GM18505 (cell line): ENCODE data around the gene ABLIM1.

Experiments used
- ATAC-seq: cut with Tn5 transposase; IDR thresholded peaks from one replicate; pipeline ENCODE4 v1.9.1; 2021; ENCODE audit not compliant: unreplicated experiment
- POLR2A ChIP-seq: IDR thresholded peaks from 4 replicates; pipeline ENCODE4 v1.6.1; 2011; ENCODE audit warnings: borderline replicate concordance; ENCODE audit not compliant: insufficient read depth, insufficient read length; ENCODE audit errors: extremely low read depth

Gene ABLIM1

DNA sequence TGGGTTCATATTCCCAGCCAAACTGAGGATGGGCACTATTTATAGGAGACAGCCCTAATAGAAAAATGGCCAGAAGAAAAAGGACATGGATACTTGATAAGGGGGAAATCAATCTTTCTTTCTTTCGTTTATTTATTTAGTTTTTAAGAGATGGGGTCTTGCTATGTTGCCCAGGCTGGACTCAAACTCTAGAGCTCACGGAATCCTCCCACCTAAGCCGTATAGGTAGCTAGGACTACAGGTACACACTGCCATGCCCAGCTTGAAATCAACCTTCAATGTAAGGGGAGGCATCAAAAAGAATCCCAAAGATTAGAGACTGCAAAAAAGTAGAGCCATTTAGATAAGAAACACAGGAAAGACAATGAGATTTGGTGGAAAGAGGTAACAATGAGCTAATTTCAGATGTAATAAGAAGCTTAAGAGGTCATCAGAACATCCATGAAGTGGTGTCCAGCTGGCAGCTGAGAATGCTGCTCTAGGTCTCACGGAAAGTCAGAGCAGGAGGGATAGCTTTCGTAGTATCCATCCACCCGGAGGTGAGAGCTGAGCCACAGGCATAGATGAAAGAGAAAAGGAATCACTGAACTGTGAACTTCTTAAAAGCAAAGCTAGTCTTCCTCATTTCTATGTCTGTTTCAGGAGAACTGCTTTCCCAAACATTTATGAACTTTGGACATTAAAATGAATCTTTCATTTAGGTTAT, 10.5 kb upstream of the ABLIM1 start:
- no peak for ATAC-seq
- no peak for TF ChIP-seq POLR2A

DNA sequence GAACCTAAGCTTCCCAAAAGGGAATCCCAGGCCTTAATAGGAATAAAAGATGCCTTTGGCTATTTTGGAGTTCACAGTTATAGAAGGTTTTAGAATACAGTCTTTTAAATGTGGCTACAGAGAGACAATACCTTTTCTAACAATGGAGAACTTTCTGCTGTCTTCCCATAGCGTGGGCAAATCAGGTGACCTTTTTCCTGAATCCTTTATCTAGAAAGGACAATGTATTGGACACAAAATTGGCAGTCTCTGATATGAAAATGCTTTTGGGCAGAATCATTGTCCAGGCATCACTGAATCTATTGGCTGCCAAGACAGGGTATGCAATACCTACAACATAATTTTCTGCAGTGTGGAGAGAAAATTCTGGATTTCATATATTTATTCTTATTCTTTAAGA, 7.8 kb upstream of the ABLIM1 start:
- TF ChIP-seq POLR2A: no peak
- no peak for ATAC-seq

DNA sequence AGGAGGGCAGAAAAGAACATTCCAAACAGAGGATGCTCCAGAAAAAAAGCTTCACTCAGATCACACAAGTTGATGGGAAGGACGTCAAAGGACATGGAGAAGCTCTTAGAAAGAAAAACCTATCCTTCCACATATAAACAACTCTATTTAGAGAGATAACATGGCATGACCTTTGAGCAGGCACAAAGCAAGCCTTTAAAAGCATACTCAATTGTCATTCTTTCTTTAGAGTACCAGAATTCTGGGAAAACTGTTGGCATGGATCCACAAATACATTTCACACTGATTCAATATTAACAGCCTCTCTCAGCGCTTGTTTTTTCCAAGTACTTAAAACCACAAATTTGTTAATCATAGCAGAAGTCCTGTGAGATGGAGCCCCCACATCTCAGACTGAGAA, 7.3 kb upstream of the ABLIM1 start:
- no peak for ATAC-seq
- TF ChIP-seq POLR2A: no peak

GRCh38 chr10:114664127-114664526, 6.1 kb upstream of the ABLIM1 start:
- no peak for ATAC-seq
- no peak for TF ChIP-seq POLR2A

- no peak for ATAC-seq
- no peak for TF ChIP-seq POLR2A
Measured at GRCh38 chr10:114663626-114664025, 5.6 kb upstream of the ABLIM1 start.

GRCh38 chr10:114662646-114663217, 4.7 kb upstream of the ABLIM1 start:
- TF ChIP-seq POLR2A: no peak
- ATAC-seq: no peak

DNA sequence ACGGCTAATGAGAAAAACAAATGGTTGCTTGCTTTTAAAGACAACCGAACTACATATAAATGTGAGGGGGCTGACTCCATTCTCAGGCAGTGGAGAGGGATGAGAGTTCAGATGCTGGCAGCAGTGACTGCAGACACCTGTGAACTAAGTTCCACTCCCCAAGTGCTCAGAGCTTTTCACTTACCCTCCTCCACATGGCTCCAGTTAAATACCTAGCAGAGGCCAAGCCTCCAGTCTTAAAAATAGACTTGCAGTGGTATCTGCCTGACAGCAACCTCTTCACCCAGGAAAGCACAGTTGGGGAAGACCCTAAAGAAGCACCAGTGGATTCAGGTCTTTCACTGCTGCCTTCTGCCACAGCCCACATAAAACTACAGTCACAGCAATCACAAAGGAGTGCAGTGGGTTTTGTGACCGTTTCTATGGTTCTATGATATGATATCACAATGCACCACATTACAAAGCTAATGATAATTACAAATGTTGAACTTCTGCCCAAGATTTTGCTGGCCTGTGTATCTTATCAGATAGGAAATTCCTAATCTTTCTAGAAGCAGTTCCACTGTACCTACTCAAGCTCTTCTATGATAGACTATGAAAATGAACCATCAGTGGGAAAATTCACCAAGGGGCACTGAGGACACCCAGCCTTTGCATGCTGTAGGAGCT, 3.3 kb upstream of the ABLIM1 start:
- no peak for ATAC-seq
- TF ChIP-seq POLR2A: no peak

GRCh38 chr10:114655671-114656070, 2.4 kb downstream of the ABLIM1 start:
- ATAC-seq: no peak
- no peak for TF ChIP-seq POLR2A

- TF ChIP-seq POLR2A: no peak
- no peak for ATAC-seq
Measured at GRCh38 chr10:114654822-114655575, 3.1 kb downstream of the ABLIM1 start.

DNA sequence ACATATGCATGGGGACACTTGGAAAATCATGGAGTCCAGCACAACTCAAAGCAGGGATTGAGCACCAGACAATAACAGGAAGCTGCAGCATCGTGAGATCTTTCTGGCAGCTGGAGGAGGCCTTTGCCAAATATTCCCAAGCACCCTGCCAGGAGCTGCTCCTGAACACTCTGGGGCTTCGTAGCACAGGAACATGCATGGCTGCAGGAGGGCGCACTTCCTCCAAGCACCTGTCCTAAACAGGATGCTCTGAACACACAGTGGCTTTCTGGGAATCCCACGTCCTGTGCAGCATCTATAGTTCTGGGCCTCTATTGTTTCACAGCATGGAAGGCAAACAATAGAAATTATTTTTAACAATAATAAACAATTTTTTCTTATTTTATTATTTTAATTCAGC, 4.1 kb downstream of the ABLIM1 start:
- no peak for TF ChIP-seq POLR2A
- no peak for ATAC-seq

GRCh38 chr10:114652402-114653368, 5.4 kb downstream of the ABLIM1 start:
- ATAC-seq: no peak
- no peak for TF ChIP-seq POLR2A

DNA sequence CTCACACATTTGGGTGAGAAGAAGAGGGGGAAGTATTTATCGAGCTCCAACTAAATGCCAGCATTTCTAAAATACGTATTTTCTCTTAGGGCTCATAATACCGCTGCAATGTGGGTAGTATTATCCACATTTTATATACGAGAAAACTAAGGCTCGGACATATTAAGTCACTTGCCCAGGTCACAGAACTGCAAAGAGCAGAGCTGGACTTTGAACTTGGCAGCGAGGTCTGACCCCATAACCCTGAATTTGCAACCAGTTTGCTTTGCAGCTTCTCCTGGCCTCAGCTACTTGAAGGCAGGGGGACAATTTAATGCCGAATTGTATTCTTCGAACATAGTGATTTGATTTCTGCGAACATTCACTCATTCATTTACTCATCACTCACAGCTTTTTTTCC, 7.2 kb downstream of the ABLIM1 start:
- TF ChIP-seq POLR2A: no peak
- ATAC-seq: no peak
